Osteocyte (in vitro differentiated cells): Measurements from ENCODE around the gene SCML2. TPM values are rescaled to one million over a fixed set of nuclear protein-coding genes. Genes with fewer than 3 reads are reported as not detected.

Experiments used
- DNase-seq: peaks from one replicate; pipeline ENCODE4 v3.0.0; 2021; ENCODE audit warnings: mixed read lengths; ENCODE audit not compliant: unreplicated experiment; ENCODE audit errors: extremely low spot score
- H3K27ac Mint-ChIP-seq: one replicate; pipeline ENCODE4 v1.8.0; 2021; ENCODE audit warnings: mild to moderate bottlenecking, mixed read lengths; ENCODE audit not compliant: unreplicated experiment
- H3K27me3 Mint-ChIP-seq: one replicate; pipeline ENCODE4 v1.8.0; 2021; ENCODE audit warnings: mixed read lengths; ENCODE audit not compliant: unreplicated experiment
- H3K36me3 Mint-ChIP-seq: one replicate; pipeline ENCODE4 v1.8.0; 2021; ENCODE audit warnings: mixed read lengths; ENCODE audit not compliant: unreplicated experiment
- H3K4me1 Mint-ChIP-seq: one replicate; pipeline ENCODE4 v1.8.0; 2021; ENCODE audit warnings: mixed read lengths; ENCODE audit not compliant: unreplicated experiment
- H3K4me3 Mint-ChIP-seq: one replicate; pipeline ENCODE4 v1.8.0; 2021; ENCODE audit warnings: mild to moderate bottlenecking, moderate library complexity, mixed read lengths; ENCODE audit not compliant: unreplicated experiment
- H3K9me3 Mint-ChIP-seq: one replicate; pipeline ENCODE4 v1.8.0; 2021; ENCODE audit warnings: mixed read lengths; ENCODE audit not compliant: unreplicated experiment
- total RNA-seq: library from RNA; stranded (reverse); gene quantifications from 2 replicates; pipeline ENCODE4 v1.2.1, GENCODE V29; 2021
- TF ChIP-seq, protein P1 (sequence below): fragments of 200-600 bp; sonication (generic); IDR thresholded peaks from 2 replicates; pipeline ENCODE4 v1.5.0; 2021; ENCODE audit warnings: antibody characterized with exemption, mild to moderate bottlenecking, moderate library complexity

Gene SCML2
- total RNA-seq, 1 donor from 2014 or later = 3.4 TPM

DNA sequence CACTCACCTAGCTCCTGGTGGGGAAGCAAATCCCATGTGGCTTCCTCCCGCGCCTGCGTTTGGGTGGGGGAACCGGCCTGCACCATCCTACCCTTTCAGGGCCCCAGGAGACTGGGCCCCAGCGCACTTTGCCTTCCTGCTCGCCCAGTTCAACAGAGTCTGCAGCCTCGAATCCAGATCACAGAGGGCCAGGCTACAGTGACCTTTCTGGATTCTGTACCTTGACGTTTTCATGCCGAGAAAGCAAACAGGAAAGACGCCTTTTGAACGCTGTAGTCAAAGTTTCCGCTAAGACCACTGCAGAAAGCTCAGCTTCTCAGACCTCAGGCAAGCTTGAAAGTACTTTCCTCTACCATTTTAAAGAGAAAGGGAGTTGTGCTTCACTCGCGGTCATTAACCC, 126.4 kb downstream of the SCML2 start:
- no peak overlapping the region for H3K27ac Mint-ChIP-seq
- DNase-seq = no peak

DNA sequence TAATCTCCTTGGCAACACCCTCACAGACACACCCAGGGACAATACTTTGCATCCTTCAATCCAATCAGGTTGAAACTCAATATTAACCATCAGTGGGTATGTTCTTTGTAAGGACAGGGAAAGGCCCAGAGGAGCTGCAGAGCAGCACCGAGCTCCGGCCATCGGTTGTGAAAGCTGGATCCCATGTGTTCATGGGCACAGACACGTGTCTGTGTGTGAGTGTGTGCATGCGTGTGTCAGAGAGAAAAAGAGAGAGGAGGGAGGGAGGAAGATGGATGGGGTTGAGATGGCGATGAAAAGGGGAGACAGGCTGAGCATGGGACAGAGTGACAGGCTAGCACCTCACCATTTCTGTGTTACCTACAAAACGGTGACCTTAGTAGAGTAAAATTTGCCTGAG, 127.0 kb downstream of the SCML2 start:
- TF ChIP-seq, protein P1, sequence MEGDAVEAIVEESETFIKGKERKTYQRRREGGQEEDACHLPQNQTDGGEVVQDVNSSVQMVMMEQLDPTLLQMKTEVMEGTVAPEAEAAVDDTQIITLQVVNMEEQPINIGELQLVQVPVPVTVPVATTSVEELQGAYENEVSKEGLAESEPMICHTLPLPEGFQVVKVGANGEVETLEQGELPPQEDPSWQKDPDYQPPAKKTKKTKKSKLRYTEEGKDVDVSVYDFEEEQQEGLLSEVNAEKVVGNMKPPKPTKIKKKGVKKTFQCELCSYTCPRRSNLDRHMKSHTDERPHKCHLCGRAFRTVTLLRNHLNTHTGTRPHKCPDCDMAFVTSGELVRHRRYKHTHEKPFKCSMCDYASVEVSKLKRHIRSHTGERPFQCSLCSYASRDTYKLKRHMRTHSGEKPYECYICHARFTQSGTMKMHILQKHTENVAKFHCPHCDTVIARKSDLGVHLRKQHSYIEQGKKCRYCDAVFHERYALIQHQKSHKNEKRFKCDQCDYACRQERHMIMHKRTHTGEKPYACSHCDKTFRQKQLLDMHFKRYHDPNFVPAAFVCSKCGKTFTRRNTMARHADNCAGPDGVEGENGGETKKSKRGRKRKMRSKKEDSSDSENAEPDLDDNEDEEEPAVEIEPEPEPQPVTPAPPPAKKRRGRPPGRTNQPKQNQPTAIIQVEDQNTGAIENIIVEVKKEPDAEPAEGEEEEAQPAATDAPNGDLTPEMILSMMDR = no peak
- peaks cover 6% of the 10 kb centered on the region for H3K9me3 Mint-ChIP-seq

More for the DNA sequence above, 126.4 kb downstream of the SCML2 start:
- Mint-ChIP-seq H3K9me3 (peaks cover 6% of the 10 kb centered on the region), H3K27me3 (peaks cover 2% of the 10 kb centered on the region), H3K36me3 (no peaks in the 10 kb centered on the region), H3K4me1 (no peaks in the 10 kb centered on the region), H3K4me3 (no peak overlapping the region)
- TF ChIP-seq, protein P1 = no peak

DNA sequence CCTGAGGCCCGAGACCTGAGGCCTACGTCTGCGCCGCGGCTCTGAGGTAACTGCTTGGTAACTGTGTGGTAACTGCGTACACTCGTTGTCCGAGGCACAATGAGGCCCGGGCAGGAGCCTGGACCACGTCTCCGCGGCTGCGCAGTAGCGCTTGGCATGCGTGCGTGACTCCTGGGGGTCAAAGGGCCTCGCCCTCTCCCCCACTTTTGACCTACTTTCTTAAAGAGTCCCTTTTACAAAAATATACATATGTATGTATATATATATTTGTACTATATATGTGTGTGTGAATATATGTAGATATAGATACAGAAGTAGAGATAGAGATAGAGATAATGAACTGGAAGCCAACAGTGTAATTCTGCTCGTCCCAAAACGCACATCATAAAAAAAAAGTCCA, 133.7 kb downstream of the SCML2 start, which contains the start of gene BEND2:
Gene BEND2, minus strand, starts transcription at position 101 of the 400 bp plus-strand sequence. CDS start 136 bp downstream, outside the sequence.
- peaks cover 11% of the 10 kb centered on the region for H3K9me3 Mint-ChIP-seq
- H3K27me3 Mint-ChIP-seq = no peaks in the 10 kb centered on the region
- H3K4me1 Mint-ChIP-seq = no peaks in the 10 kb centered on the region
- H3K27ac Mint-ChIP-seq = no peak within 1 kb of the TSS
- no peak within 1 kb of the TSS for H3K4me3 Mint-ChIP-seq
- H3K36me3 Mint-ChIP-seq = no peaks in the 10 kb centered on the region
- TF ChIP-seq, protein P1 = no peak
- DNase-seq = no peak

More for the DNA sequence above, 127.0 kb downstream of the SCML2 start:
- DNase-seq = no peak
- Mint-ChIP-seq H3K4me1 (no peaks in the 10 kb centered on the region), H3K27me3 (peaks cover 2% of the 10 kb centered on the region), H3K27ac (no peak overlapping the region), H3K4me3 (no peak overlapping the region), H3K36me3 (no peaks in the 10 kb centered on the region)

DNA sequence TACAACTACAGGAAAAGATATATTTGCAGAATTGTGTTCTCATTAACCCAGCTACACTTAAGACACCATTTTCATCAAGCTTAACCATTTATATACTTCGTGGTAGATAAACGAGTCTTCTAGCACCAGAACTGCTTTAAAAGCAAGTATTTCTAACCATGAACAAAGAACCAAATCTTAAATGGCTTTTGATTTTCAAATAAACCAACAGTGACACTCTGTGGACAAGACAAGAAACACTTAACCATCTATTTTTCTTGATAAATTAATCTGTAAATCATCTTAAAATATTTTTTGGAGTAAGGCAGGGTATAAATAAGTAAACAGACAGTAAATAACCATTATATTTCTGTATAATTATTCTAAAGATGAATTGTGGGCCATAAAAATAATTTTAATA, 144.0 kb downstream of the SCML2 start:
- Mint-ChIP-seq H3K27ac (no peak overlapping the region), H3K4me3 (no peak overlapping the region), H3K4me1 (no peaks in the 10 kb centered on the region), H3K36me3 (no peaks in the 10 kb centered on the region), H3K27me3 (peaks cover 4% of the 10 kb centered on the region), H3K9me3 (no peaks in the 10 kb centered on the region)
- no peak for DNase-seq
- TF ChIP-seq, protein P1 = peak; percentile 33

DNA sequence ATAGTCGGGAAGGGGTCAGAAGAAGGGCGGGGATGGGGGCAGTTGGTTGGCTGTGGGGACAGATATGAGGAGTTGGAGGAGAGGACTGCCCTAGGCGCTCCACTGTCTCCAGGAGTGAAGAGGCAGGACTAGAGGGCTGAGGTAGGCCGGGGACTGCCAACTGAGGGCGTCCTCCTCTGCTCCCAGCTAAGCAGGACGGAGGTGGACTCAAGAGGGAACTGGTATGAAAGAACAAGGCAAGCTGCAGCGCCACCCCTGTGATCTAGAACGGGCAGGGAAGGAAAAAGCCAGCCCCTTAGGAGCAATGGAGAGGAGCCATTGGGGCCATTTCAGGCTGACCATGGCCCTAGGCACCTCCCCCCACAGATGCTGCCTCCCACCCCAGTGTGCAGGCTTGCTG, 147.8 kb downstream of the SCML2 start:
- TF ChIP-seq, protein P1 = no peak
- Mint-ChIP-seq H3K27me3 (peaks cover 7% of the 10 kb centered on the region), H3K27ac (no peak overlapping the region), H3K4me1 (no peaks in the 10 kb centered on the region), H3K4me3 (no peak overlapping the region), H3K36me3 (no peaks in the 10 kb centered on the region), H3K9me3 (no peaks in the 10 kb centered on the region)
- no peak for DNase-seq
